ENCODE data around the gene ADGRD1. TPM values are rescaled to one million over a fixed set of nuclear protein-coding genes. Genes with fewer than 3 reads are reported as not detected.
"Not testable (repeated sequence)": the region's sequence is repeated elsewhere in the genome, so short reads cannot be mapped to it uniquely, and the experiment has no call there.

The ADGRD1 gene
- total RNA-seq, 1 donor from 2014 or later, result 108 TPM

DNA sequence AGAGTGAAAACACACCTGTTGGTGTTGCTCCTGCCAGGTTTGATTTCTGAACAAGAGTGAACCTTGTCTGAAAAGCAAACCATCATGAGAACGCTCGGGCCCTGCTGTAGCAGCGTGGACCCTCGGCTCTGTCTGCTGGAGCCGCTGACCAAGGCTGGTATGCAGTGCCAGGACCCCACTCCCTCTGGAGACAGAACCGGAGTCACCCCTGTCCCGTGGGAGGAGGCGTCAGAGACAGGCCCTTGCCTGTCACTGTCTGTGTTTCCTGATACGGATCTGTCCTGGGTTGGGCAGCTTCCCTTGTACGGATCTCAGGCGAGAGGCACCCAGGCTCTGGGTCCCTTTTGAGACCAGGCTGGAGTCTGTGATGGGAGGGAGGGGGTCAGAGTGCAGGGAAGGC is 111.6 kb downstream of the ADGRD1 start:
- Histone ChIP-seq H3K27ac (no peak overlapping the region), H3K4me3 (no peak overlapping the region), H3K36me3 (no peaks in the 10 kb centered on the region), H3K9me3 (no peaks in the 10 kb centered on the region), H3K4me1 (peaks cover 4% of the 10 kb centered on the region), H3K27me3 (ENCODE audit: low read depth) (no peaks in the 10 kb centered on the region)
- no peak for DNase-seq
- ATAC-seq, result peak in 1 of 2 donors; percentile 4
- TF ChIP-seq, protein P1, sequence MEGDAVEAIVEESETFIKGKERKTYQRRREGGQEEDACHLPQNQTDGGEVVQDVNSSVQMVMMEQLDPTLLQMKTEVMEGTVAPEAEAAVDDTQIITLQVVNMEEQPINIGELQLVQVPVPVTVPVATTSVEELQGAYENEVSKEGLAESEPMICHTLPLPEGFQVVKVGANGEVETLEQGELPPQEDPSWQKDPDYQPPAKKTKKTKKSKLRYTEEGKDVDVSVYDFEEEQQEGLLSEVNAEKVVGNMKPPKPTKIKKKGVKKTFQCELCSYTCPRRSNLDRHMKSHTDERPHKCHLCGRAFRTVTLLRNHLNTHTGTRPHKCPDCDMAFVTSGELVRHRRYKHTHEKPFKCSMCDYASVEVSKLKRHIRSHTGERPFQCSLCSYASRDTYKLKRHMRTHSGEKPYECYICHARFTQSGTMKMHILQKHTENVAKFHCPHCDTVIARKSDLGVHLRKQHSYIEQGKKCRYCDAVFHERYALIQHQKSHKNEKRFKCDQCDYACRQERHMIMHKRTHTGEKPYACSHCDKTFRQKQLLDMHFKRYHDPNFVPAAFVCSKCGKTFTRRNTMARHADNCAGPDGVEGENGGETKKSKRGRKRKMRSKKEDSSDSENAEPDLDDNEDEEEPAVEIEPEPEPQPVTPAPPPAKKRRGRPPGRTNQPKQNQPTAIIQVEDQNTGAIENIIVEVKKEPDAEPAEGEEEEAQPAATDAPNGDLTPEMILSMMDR (IDR thresholded peaks at IDR 0.05), result no peak
- intact Hi-C loops (cut with DNase I), result no loop called here

DNA sequence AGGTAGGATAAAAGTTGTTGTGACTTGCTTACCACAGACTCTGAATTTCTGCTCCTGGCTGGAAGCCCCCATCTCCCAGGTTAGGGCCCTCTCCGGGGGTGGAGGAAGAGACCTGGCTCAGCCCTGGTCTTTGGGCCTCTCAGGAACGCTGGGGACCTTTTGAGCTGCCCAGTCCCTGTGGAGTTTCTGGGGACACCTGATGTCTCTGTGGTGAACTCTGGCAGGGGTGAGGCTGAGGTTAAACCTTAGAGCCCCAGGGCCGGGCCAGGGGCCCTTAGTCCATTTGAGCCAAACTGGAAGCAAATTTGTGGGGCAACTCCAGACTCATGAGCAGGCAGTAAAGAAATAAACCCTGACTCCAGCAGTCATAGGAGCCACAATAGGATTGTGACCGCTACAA is 112.1 kb downstream of the ADGRD1 start:
- intact Hi-C loops (cut with DNase I), result no loop called here
- Histone ChIP-seq H3K4me1 (peaks cover 4% of the 10 kb centered on the region), H3K9me3 (no peaks in the 10 kb centered on the region), H3K27ac (no peak overlapping the region), H3K36me3 (no peaks in the 10 kb centered on the region), H3K27me3 (ENCODE audit: low read depth) (no peaks in the 10 kb centered on the region), H3K4me3 (no peak overlapping the region)
- DNase-seq (no peak), ATAC-seq (no peak)
- TF ChIP-seq, protein P1 (IDR thresholded peaks at IDR 0.05), result no peak

DNA sequence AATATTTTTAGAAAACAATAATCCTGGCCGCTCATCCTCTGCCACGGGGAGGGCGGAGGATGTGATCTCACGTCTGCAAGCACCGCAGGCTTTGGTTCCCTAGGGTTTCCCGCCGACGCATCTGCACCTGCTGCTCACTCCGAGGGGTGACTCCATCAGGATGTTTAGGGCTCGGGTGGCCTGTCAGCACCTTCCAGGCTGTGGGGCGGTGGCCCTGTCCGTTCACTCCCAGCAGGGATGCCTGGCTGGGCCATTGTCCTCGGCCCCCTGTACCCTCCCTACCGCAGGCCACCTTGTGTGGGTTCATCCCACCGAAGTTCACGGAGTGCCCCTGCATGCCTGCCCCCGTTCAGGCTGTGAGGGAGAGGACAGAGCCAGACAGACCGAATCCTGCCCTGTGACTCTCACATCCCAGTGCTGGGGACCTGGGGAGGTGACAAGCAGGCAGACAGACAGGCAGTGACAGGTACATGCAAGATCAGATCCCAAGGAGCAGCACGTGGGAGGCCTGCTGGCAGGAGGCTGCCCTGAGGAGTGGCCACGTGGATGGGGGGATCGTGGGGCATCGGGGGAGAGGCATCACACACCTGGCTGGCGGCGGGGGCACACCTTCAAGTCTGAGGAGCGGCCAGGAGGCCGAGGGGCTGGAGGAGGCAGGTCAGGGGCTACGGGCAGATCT is 112.6 kb downstream of the ADGRD1 start:
- TF ChIP-seq, protein P1 (IDR thresholded peaks at IDR 0.05), result no peak
- intact Hi-C loops (cut with DNase I), result no loop called here
- peak; percentile 39 for DNase-seq
- Histone ChIP-seq H3K4me3 (no peak overlapping the region), H3K36me3 (no peaks in the 10 kb centered on the region), H3K4me1 (peaks cover 4% of the 10 kb centered on the region), H3K27ac (no peak overlapping the region), H3K9me3 (no peaks in the 10 kb centered on the region), H3K27me3 (ENCODE audit: low read depth) (no peaks in the 10 kb centered on the region)
- no peak for ATAC-seq

DNA sequence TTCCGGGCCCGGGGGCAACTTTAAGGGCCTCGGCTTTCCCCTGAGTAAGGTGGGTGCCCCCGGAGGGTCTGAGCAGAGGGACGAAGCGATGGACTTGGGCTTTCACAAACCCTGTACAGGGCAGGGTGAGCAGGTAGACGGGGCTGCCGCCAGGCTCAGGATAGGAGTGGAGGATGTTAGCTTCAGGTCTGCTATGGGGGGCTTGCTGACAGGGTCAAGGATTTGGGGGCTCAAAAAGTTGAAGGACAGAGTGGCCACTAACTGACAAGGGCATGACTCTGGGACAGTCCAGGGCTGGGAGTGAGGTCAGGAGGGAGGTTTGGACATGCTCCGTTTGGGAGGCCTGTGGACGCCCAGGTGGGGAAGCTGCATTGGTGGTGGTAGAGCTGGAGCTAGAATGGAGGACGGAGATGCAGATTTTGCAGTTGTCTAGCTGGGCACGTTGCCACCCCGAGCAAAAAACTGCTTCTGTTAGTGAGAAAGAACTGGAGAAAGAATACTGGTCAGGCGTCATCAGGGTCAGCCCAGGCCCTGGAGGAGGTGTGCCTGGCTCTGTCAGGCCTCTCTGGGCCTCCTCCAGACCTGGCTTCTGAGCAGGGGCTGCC is 113.3 kb downstream of the ADGRD1 start:
- DNase-seq (no peak), ATAC-seq (peak in 1 of 2 donors; percentile 14)
- Histone ChIP-seq H3K27me3 (ENCODE audit: low read depth) (no peaks in the 10 kb centered on the region), H3K4me1 (peaks cover 4% of the 10 kb centered on the region), H3K27ac (no peak overlapping the region), H3K9me3 (no peaks in the 10 kb centered on the region), H3K36me3 (no peaks in the 10 kb centered on the region), H3K4me3 (no peak overlapping the region)
- TF ChIP-seq, protein P1 (IDR thresholded peaks at IDR 0.05), result no peak
- intact Hi-C loops (cut with DNase I), result no loop called here

DNA sequence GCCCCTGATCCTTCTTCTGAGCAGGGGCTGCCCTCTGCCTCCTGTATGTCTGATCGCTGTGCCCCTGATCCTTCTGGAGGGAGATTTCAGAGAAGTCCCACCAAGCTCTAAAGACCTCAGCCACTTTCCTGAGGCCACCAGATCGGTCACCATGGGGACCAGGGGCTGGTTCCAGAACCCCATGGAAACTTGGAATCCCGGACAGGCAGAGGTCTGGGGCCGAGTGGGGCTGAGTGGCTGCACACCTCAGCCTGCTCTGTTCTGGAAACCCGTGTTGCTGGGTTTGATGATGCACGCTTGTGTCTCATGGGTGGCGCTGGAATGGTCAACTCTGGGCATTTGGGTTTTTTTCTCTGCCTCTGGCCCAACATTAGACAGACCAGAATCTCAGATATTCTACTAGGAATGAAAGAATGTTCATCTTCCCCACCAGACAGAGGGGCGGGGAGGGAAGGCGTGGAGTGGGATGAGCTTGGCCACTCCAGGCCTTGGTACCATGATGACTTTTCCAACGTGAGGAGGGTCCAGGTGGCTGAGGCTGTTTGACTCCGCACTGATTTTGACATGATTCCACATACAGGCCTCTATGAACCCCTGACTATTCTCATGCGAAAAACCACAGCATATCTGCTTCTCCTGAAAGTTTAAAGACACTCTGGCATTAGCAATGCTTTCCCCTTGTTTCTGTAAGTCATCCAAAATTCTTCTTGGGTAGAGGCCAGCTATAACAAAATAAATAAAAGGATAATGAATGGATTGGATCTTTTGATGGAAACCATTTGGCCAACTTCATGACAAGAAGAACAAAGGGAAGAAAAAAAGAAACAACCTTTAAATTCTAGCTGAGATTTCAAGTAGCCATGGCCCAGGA is 114.5 kb downstream of the ADGRD1 start:
- Histone ChIP-seq H3K36me3 (peaks cover 4% of the 10 kb centered on the region), H3K4me1 (peaks cover 4% of the 10 kb centered on the region), H3K27me3 (ENCODE audit: low read depth) (no peaks in the 10 kb centered on the region), H3K9me3 (no peaks in the 10 kb centered on the region), H3K27ac (no peak overlapping the region), H3K4me3 (no peak overlapping the region)
- TF ChIP-seq, protein P1 (IDR thresholded peaks at IDR 0.05), result no peak
- intact Hi-C loops (cut with DNase I), result no loop called here
- ATAC-seq (no peak), DNase-seq (no peak)

DNA sequence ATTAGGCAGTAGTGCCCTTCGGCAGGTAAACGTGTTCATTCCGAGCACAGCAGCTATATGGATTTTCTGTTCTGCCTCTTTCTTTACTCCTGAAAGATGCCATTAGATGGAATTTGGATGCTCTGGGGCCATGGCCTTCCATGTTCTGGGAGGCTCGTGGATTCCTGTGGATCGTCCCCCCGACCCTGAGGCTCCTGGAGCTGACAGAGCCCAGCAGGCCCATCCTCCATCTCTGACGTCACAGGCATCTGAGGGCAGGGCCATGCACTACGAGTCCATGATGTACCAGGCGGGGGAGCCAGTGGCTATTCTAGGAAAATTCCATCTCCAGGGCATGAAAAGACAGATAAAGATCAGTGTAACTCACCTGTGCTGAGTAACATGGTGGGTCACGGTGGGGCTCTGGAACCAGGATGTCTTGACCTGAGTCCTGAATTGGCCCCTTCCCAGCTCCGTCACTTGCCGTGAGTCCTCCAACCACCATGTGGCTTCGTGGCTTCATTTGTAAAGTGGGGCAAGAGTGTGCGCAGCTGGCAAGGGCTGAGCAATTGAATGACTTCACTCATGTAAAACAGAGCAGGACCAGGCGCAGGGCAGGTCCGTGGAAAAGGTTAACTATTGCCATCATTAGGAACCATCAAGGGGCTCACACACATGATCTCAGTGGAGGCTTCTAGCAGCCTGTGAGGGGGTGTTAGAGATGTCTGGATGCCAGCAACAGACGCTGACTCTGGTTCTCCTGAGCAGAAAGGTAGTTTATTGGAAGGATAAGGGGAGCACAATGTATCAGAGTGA is 115.4 kb downstream of the ADGRD1 start:
- DNase-seq; H3K27me3 ChIP-seq (ENCODE audit: low read depth); H3K27ac ChIP-seq; ATAC-seq; H3K4me3 ChIP-seq; H3K36me3 ChIP-seq; H3K4me1 ChIP-seq; H3K9me3 ChIP-seq; intact Hi-C loops (cut with DNase I): not testable (repeated sequence)

DNA sequence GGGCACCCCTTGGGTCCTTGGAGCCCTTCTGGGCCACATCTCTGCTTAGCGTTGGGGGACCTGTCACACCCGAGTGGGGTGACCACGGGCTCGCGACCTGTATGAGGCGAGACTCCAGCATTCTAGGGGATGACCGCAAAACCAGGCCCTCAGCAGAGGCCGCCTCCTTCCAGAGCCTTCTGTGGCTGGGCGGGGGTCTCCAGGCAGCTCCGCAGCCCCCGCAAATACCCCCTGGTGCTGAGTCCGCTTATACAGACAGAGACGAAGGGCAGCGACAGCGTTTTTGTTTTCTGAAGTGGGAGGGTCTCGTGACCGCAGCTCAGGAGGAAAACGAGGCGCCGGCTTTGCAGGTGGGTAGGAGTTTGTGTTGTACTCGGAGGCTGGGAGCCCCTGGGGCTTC is 116.4 kb downstream of the ADGRD1 start:
- DNase-seq; intact Hi-C loops (cut with DNase I); ATAC-seq: not testable (repeated sequence)

DNA sequence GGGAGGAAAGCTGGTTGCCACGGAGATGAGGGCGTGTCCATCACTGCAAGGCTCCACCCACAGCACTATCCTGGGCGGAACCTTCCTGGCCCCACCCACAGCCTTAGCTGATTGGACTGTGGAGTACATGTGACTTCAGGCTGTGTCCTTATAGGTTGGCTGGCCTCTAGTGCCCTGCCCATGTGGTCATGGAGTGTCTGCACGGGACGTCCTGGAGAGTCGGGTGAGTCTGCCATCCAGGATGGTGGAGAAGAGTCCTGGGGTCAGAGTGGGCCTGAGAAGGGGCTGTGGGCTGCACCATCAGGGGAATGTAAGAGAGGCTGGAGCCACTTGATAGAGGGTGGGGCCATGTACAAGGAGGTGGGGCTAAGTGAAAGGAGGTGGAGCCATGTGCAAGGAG is 117.0 kb downstream of the ADGRD1 start:
- intact Hi-C loops (cut with DNase I); DNase-seq: not testable (repeated sequence)

More for the DNA sequence above, 116.4 kb downstream of the ADGRD1 start:
- H3K9me3 ChIP-seq; H3K27me3 ChIP-seq (ENCODE audit: low read depth); H3K27ac ChIP-seq; H3K36me3 ChIP-seq; H3K4me3 ChIP-seq: not testable (repeated sequence)
- H3K4me1 ChIP-seq, result peaks cover 17% of the 10 kb centered on the region

More for the DNA sequence above, 117.0 kb downstream of the ADGRD1 start:
- H3K4me1 ChIP-seq, result peaks cover 18% of the 10 kb centered on the region
- ATAC-seq; H3K27me3 ChIP-seq (ENCODE audit: low read depth); H3K27ac ChIP-seq; H3K36me3 ChIP-seq; H3K4me3 ChIP-seq; H3K9me3 ChIP-seq: not testable (repeated sequence)

Data from lower lobe of right lung (tissue), 2 donors.